Pancreas (tissue), 10 donors: ENCODE results near the gene KLHL4. TPM values are rescaled to one million over a fixed set of nuclear protein-coding genes. Genes with fewer than 3 reads are reported as not detected.

Experiments
- ATAC-seq, 4 donors: fragments of 200-7000 bp; cut with Tn5 transposase; one replicate each; pipeline versions ENCODE4 v1.8.0 to v1.9.1; 2020; ENCODE audit warnings: mild to moderate bottlenecking in 4 of 4, moderate library complexity in 4 of 4
- DNase-seq, 6 donors: peaks; one replicate each; pipeline ENCODE4 v3.0.0-alpha.2; 2020
- FAIRE-seq: peaks from 2 replicates; lab custom pipeline; 2012; peaks lifted over from hg19 to GRCh38; lab: Jason Lieb, UNC
- H3K27ac ChIP-seq, 4 donors: fragments of 200-600 bp; sonication (generic); 1 replicate in 3 of 4; 2 replicates in 1 of 4; pipeline versions ENCODE4 v1.5.0 to v1.8.0; 2020
- H3K27me3 ChIP-seq, 4 donors: fragments of 200-600 bp; one replicate each; pipeline ENCODE4 v1.8.0; 2021
- H3K36me3 ChIP-seq, 3 donors: fragments of 200-600 bp; sonication (generic) in 1 of 3; one replicate each; pipeline versions ENCODE4 v1.5.0 to v1.8.0; 2020 to 2021
- H3K4me1 ChIP-seq, 3 donors: fragments of 200-600 bp; one replicate each; pipeline ENCODE4 v1.8.0; 2021
- H3K4me3 ChIP-seq, 4 donors: fragments of 200-600 bp; sonication (generic) in 2 of 4; one replicate each; pipeline versions ENCODE4 v1.5.0 to v1.8.0; 2020 to 2021
- H3K9me3 ChIP-seq, 4 donors: fragments of 200-600 bp; one replicate each; pipeline ENCODE4 v1.8.0; 2021
- WGBS, 2 donors: extraction: QIAGEN DNeasy Blood & Tissue Kit; methylation state at CpG; one replicate each; pipeline ENCODE4 v1.1.7; 2013; 5-methylcytosine and 5-hydroxymethylcytosine counted together
- intact Hi-C, 3 donors: fragments of 100-400 bp; cut with DNase I; formaldehyde crosslinking; loops; one replicate each; pipeline versions ENCODE4 v1.11.1 to v1.14.2; 2022
- polyA plus RNA-seq, 2 donors: library from polyadenylated mRNA; stranded (reverse); fragments of 200-250 nt; gene quantifications; one replicate each; pipeline ENCODE4 v1.2.3, GENCODE V29; 2013
- total RNA-seq, 6 donors: library from RNA; stranded (reverse); fragmentation: NEBNext Ultra II Directional in 4 of 6; extraction: Animal tissue kit (Norgen Biotek cat#: 25700) in 4 of 6; gene quantifications; one replicate each; pipeline versions ENCODE4 v1.2.1 to v1.2.4, GENCODE V29; 2021 to 2023
- TF ChIP-seq, protein P1 (sequence below), 4 donors: fragments of 200-600 bp; sonication (generic) in 3 of 4; IDR thresholded peaks; one replicate each; pipeline versions ENCODE4 v1.5.0 to v1.8.0; 2021; ENCODE audit warnings: antibody characterized with exemption in 4 of 4
- donor health status: healthy with polysubstance abuse.
- donor health status: DM: no; HTN: no; CAD: no; lungs with moderate emphysema.
- donor health status: DM: no; HTN: no; CAD: no.
- donor health status: control.
- donor health status: control.
- donor health status: Bipolar disorder and iron deficiency.
- donor health status: DM: yes; HTN: yes; CAD: no.
- donor health status: DM: no; HTN: no; CAD: no.
- donor health status: DM: no; HTN: no; CAD: no.
- donor health status: DM: yes; HTN: yes; CAD: no.

KLHL4 gene
- total and polyA plus RNA-seq, 8 donors, result 0.04 to 0.22 (median 0.19) TPM; not detected in 1

DNA sequence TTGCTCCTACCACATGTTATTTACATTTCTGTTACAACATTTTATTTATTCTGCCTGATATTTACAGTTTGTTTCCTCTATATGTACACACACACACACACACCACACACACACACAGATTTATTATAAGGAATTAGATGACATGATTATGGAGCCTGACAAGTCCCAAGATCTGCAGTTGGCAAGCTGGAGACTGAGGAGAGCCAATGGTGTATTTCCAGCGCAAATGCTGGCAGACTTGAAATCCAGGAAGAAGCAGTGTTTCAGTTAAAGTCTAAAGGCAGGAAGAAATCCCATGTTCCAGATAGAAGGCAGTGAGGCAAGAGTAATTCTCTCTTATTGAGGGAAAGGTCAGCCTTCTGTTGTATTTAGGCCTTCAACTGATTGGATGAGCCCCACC is 1.8 kb upstream of the KLHL4 start:
- ATAC-seq (no peak), FAIRE-seq (no peak), DNase-seq (no peak)
- intact Hi-C loops, result no loop called here
- no peaks in the 10 kb centered on the region for H3K36me3 ChIP-seq
- H3K9me3 ChIP-seq, result no peaks in the 10 kb centered on the region
- H3K4me1 ChIP-seq, result no peaks in the 10 kb centered on the region
- no peak overlapping the region for H3K4me3 ChIP-seq
- 73 to 80% methylated on average over 1 of the region's 1 CpG for WGBS, 2 donors
- TF ChIP-seq, protein P1, sequence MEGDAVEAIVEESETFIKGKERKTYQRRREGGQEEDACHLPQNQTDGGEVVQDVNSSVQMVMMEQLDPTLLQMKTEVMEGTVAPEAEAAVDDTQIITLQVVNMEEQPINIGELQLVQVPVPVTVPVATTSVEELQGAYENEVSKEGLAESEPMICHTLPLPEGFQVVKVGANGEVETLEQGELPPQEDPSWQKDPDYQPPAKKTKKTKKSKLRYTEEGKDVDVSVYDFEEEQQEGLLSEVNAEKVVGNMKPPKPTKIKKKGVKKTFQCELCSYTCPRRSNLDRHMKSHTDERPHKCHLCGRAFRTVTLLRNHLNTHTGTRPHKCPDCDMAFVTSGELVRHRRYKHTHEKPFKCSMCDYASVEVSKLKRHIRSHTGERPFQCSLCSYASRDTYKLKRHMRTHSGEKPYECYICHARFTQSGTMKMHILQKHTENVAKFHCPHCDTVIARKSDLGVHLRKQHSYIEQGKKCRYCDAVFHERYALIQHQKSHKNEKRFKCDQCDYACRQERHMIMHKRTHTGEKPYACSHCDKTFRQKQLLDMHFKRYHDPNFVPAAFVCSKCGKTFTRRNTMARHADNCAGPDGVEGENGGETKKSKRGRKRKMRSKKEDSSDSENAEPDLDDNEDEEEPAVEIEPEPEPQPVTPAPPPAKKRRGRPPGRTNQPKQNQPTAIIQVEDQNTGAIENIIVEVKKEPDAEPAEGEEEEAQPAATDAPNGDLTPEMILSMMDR (IDR thresholded peaks at IDR 0.05), result no peak
- H3K27me3 ChIP-seq, result peaks cover 0 to 26% (median 2%) of the 10 kb centered on the region in 4 donors
- no peak overlapping the region for H3K27ac ChIP-seq

GRCh38 chrX:87516717-87517121 is 883 bp upstream of the KLHL4 start:
- Histone ChIP-seq H3K27me3 (peaks cover 0 to 28% (median 2%) of the 10 kb centered on the region in 4 donors), H3K36me3 (no peaks in the 10 kb centered on the region), H3K9me3 (no peaks in the 10 kb centered on the region), H3K4me3 (no peak overlapping the region), H3K4me1 (no peaks in the 10 kb centered on the region), H3K27ac (no peak overlapping the region)
- intact Hi-C loops, result no loop called here
- no peak for ATAC-seq
- peak; percentile 17 for FAIRE-seq
- no peak for DNase-seq
- TF ChIP-seq, protein P1 (IDR thresholded peaks at IDR 0.05), result no peak

DNA sequence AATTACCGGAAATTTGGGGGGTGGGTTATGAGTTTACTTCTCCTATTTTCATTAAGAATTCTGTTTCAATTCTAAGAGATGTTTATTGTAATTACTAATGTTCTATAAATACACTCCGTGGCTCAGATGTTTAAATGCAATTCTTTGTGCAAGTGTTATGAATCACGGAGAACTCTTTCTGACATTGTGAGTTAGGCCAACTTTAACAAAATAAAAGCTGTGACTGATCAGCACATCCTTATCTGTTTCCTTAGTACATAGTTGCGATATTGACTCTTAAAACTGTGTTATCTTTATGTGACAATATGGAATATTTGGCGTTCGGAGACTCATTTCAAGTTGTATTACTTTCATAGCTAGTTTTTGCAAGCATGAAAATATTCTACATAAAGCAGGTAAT is 902 bp downstream of the KLHL4 start:
- ATAC-seq, result no peak
- DNase-seq, result no peak
- Histone ChIP-seq H3K27me3 (peaks cover 0 to 31% (median 2%) of the 10 kb centered on the region in 4 donors), H3K4me3 (no peak overlapping the region), H3K9me3 (no peaks in the 10 kb centered on the region), H3K36me3 (no peaks in the 10 kb centered on the region), H3K4me1 (no peaks in the 10 kb centered on the region), H3K27ac (no peak overlapping the region)
- TF ChIP-seq, protein P1 (IDR thresholded peaks at IDR 0.05), result no peak
- intact Hi-C loops, result no loop called here
- 8 to 24% methylated on average over 6 of the region's 6 CpGs for WGBS, 2 donors
- FAIRE-seq, result peak; percentile 54

GRCh38 chrX:87525771-87526229 is 8.2 kb downstream of the KLHL4 start:
- no peaks in the 10 kb centered on the region for H3K36me3 ChIP-seq
- H3K27me3 ChIP-seq, result peaks cover 0 to 21% (median 0%) of the 10 kb centered on the region in 4 donors
- H3K9me3 ChIP-seq, result no peaks in the 10 kb centered on the region
- H3K4me1 ChIP-seq, result peaks cover 0 to 5% (median 0%) of the 10 kb centered on the region in 3 donors
- no peak for DNase-seq
- H3K27ac ChIP-seq, result no peak overlapping the region
- intact Hi-C loops, result no loop called here
- FAIRE-seq, result no peak
- TF ChIP-seq, protein P1 (IDR thresholded peaks at IDR 0.05), result no peak
- WGBS, 2 donors, result 53 to 55% methylated on average over 2 of the region's 2 CpGs
- H3K4me3 ChIP-seq, result no peak overlapping the region
- no peak for ATAC-seq

- no peak overlapping the region for H3K27ac ChIP-seq
- no peak for DNase-seq
- 58 to 62% methylated on average over 2 of the region's 2 CpGs for WGBS, 2 donors
- no peak overlapping the region for H3K4me3 ChIP-seq
- no peak for FAIRE-seq
- intact Hi-C loops, result no loop called here
- TF ChIP-seq, protein P1 (IDR thresholded peaks at IDR 0.05), result no peak
- H3K4me1 ChIP-seq, result peaks cover 0 to 5% (median 0%) of the 10 kb centered on the region in 3 donors
- H3K27me3 ChIP-seq, result peaks cover 0 to 18% (median 0%) of the 10 kb centered on the region in 4 donors
- no peaks in the 10 kb centered on the region for H3K36me3 ChIP-seq
- no peaks in the 10 kb centered on the region for H3K9me3 ChIP-seq
- ATAC-seq, result no peak
Measured at GRCh38 chrX:87526281-87526680, 8.7 kb downstream of the KLHL4 start.
